Activated T-helper 2 cell treated with anti-CD3 and anti-CD28 coated beads, Interferon-gamma antibody, Interleukin-2, Interleukin-4, amounts not matched to agents 10 μg/mL and 5 μg/mL and 100 μg/mL, durations not matched to agents 14 hours and 24 hours and 36 hours (primary cell): ENCODE data around the gene CABP1. TPM values are rescaled to one million over a fixed set of nuclear protein-coding genes. Genes with fewer than 3 reads are reported as not detected.
A peak's percentile ranks its signal among the peaks of the same experiment; 100 is the strongest.

ENCODE experiments used
- DNase-seq: peaks from one replicate; pipeline ENCODE4 v3.0.0; 2021; ENCODE audit warnings: low spot score
- H3K27ac Mint-ChIP-seq: one replicate; pipeline ENCODE4 v1.8.0; 2021; ENCODE audit warnings: mixed read lengths
- H3K27me3 Mint-ChIP-seq: one replicate; pipeline ENCODE4 v1.8.0; 2021; ENCODE audit warnings: low read depth, mixed read lengths
- H3K36me3 Mint-ChIP-seq: one replicate; pipeline ENCODE4 v1.8.0; 2021; ENCODE audit warnings: low read depth, mixed read lengths
- H3K4me1 Mint-ChIP-seq: one replicate; pipeline ENCODE4 v1.8.0; 2021; ENCODE audit warnings: low read depth, mixed read lengths
- H3K4me3 Mint-ChIP-seq: one replicate; pipeline ENCODE4 v1.8.0; 2021; ENCODE audit warnings: low read depth, mild to moderate bottlenecking, moderate library complexity, mixed read lengths
- H3K9me3 Mint-ChIP-seq: one replicate; pipeline ENCODE4 v1.8.0; 2021; ENCODE audit warnings: mixed read lengths
- intact Hi-C: fragments of 100-400 bp; cut with micrococcal nuclease; formaldehyde crosslinking; loops from one replicate; pipeline ENCODE4 v1.15.1; 2023
- total RNA-seq: library from RNA; stranded (reverse); gene quantifications from 2 replicates; pipeline ENCODE4 v1.2.3, GENCODE V29; 2022

The CABP1 gene
- total RNA-seq, 1 donor from 2014 or later = 0.27 TPM

DNA sequence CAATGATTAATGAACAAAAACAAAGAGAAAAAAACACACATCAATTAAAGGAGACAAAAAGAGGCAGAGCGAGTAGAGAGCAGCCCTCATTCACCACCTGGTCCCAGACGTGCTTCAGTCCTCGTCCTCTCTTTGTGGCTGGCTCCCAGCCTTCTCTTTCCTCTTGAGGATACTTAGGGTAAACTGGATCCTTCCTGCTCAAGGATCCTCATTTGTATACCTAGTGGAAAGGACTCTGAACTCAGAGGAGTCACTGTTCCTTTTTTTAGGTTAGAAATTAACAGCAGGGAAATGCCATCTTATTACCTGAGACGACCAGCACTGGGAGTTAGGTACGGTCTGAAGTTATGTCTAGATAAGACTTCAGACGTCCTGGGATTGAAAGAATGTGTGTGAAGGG lies 56.2 kb downstream of the CABP1 start:
- intact Hi-C loops = no loop called here
- Mint-ChIP-seq H3K4me3 (no peak overlapping the region), H3K36me3 (peaks cover 91% of the 10 kb centered on the region)

DNA sequence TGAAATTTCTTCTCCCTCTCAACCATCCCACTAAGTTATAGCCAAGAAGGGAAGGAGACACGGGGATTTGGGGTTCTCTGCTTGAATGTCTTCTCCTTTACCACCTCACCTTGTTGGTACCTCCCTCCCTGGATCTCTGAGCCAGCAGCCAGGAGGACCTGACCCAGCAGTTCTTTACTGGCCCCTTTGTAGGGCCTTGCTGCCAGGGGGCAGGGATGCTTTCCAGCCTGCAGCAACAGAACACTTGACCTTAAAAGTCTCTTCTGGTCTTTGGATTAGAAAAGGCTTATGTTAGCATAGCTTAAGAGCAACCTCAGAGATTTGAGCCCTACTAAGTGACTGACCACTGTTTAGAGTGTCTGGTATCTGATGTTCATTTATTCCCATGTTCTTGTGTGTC lies 56.9 kb downstream of the CABP1 start:
- no peaks in the 10 kb centered on the region for H3K27me3 Mint-ChIP-seq
- H3K36me3 Mint-ChIP-seq = peaks cover 92% of the 10 kb centered on the region
- H3K4me1 Mint-ChIP-seq = peaks cover 10% of the 10 kb centered on the region

More for the DNA sequence above, 56.2 kb downstream of the CABP1 start:
- Mint-ChIP-seq H3K27ac (no peak overlapping the region), H3K27me3 (no peaks in the 10 kb centered on the region), H3K4me1 (peaks cover 16% of the 10 kb centered on the region), H3K9me3 (no peaks in the 10 kb centered on the region)
- DNase-seq = no peak

DNA sequence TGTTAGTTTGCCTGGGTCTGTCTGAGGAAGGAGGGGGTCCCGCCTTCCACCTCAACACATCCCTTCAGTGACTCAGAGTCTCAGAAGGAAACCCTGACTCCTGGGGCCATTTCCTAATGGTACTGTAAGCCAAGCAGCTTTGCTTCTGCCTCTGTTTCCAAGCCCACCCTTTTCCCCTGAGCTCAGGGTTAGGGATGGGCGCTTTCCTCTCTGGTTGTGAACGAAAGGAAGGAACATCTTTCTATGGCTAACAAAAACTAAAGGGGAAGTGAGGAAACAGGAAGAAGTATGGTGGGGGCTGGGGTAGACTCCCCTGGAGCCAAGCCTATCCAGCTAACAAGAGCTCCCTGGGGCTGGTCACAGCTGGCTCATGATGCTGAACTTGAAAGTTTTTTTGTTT lies 58.2 kb downstream of the CABP1 start:
- Mint-ChIP-seq H3K27ac (peak overlapping the region; percentile 36), H3K9me3 (no peaks in the 10 kb centered on the region), H3K4me3 (no peak overlapping the region), H3K27me3 (no peaks in the 10 kb centered on the region), H3K36me3 (peaks cover 89% of the 10 kb centered on the region), H3K4me1 (no peaks in the 10 kb centered on the region)
- intact Hi-C loops = no loop called here
- DNase-seq = no peak

More for the DNA sequence above, 56.9 kb downstream of the CABP1 start:
- Mint-ChIP-seq H3K4me3 (no peak overlapping the region), H3K9me3 (no peaks in the 10 kb centered on the region), H3K27ac (no peak overlapping the region)
- DNase-seq = no peak
- intact Hi-C loops = no loop called here

DNA sequence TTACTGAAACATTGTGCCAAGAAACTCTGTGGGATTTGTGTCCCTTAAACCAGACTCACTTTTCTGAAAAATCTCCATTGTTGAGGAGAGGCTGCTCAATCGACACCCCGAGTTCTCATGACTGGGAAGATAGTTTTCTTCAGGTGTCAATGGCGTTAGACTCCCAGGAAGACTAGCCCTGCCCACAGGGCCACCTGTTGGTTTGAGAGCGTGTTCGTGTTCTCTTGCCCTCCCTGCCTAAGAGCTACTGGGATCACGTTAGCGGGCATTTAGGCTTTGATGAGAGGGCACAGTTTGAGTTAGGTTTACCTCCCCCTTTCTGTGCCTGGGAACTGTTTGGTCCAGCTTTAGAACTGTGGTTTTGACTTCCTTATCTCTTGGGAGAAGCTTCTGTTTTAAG lies 59.1 kb downstream of the CABP1 start:
- Mint-ChIP-seq H3K27ac (no peak overlapping the region), H3K4me3 (no peak overlapping the region), H3K4me1 (no peaks in the 10 kb centered on the region), H3K36me3 (peaks cover 84% of the 10 kb centered on the region), H3K27me3 (no peaks in the 10 kb centered on the region), H3K9me3 (no peaks in the 10 kb centered on the region)
- intact Hi-C loops = no loop called here
- DNase-seq = no peak

DNA sequence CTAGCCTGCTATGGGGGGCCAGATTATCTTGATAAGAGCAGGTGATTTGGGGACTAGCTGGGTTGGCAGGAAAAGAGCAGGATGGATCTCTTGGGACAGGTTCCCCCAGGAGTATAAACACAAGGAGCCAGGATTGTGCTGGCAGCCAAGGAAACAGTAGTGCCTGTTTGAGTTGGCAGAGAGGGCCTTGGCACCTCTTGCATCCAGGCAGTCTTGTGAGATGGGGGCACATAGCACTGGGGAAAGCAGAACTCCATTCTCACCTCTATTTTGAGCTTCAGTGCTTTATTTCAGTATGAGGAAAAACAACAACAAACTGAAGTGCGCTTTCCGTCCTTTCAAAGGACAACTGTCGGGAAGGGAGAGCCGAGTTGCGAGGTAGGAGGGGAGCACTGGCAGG lies 60.5 kb downstream of the CABP1 start:
- no peak for DNase-seq
- intact Hi-C loops = no loop called here
- peak overlapping the region; percentile 47 for H3K27ac Mint-ChIP-seq
- no peaks in the 10 kb centered on the region for H3K9me3 Mint-ChIP-seq
- no peaks in the 10 kb centered on the region for H3K4me1 Mint-ChIP-seq
- H3K36me3 Mint-ChIP-seq = peaks cover 71% of the 10 kb centered on the region
- H3K27me3 Mint-ChIP-seq = no peaks in the 10 kb centered on the region
- no peak overlapping the region for H3K4me3 Mint-ChIP-seq

DNA sequence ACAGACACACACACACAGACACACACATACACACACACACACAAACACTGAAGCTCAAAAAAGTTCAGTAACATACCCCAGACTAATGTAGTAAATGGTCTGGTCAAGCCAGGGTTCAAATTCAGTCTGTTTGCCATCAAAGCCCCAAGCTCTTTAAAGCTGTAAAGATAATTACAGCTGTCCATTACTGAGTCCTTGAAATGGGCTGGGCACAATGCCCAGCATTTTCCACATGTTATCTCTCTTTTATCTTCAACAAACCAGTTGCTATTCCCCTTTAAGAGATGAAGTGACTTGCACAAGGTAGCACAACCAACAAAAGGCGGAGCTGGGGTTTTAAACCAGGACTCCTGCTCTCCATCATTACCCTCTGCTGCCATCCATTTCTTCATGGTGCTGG lies 62.2 kb downstream of the CABP1 start:
- no peak for DNase-seq
- no peaks in the 10 kb centered on the region for H3K9me3 Mint-ChIP-seq
- H3K36me3 Mint-ChIP-seq = peaks cover 54% of the 10 kb centered on the region
- H3K27ac Mint-ChIP-seq = no peak overlapping the region
- intact Hi-C loops = no loop called here
- no peak overlapping the region for H3K4me3 Mint-ChIP-seq
- H3K27me3 Mint-ChIP-seq = no peaks in the 10 kb centered on the region
- H3K4me1 Mint-ChIP-seq = no peaks in the 10 kb centered on the region

DNA sequence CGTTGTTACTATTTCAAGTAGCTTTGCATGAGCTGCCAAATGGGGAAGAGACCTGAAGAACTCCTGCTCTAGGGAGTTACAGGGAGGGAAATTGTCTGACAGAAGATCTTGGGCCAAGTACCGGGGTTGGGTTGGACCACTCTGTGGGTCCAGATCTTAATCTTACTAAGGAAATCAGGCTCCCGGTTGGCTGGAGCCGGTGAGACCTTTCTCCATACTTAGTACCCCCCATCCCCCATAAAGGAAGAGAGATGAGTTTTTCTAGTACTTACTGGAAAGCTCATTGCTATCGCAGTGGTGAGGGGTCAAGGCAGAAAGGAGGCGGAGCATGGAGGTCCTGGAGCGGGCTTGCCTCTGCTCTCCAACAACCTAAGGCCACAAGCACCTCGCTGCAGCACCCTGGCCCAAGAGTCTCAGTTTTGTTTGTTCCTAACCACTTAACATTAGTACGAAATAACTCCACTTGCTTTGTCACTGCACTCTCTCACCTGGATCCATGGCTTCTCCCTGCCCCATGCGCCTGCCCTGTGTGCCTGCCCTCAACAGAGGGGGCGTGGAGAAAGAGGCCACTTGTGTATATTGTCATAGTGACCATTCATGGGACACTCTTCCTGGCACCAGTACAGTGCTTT lies 63.0 kb downstream of the CABP1 start:
- H3K36me3 Mint-ChIP-seq = peaks cover 48% of the 10 kb centered on the region
- no peaks in the 10 kb centered on the region for H3K27me3 Mint-ChIP-seq
- no peaks in the 10 kb centered on the region for H3K9me3 Mint-ChIP-seq
- intact Hi-C loops = no loop called here
- no peak for DNase-seq
- H3K4me3 Mint-ChIP-seq = no peak overlapping the region
- H3K4me1 Mint-ChIP-seq = no peaks in the 10 kb centered on the region
- no peak overlapping the region for H3K27ac Mint-ChIP-seq

DNA sequence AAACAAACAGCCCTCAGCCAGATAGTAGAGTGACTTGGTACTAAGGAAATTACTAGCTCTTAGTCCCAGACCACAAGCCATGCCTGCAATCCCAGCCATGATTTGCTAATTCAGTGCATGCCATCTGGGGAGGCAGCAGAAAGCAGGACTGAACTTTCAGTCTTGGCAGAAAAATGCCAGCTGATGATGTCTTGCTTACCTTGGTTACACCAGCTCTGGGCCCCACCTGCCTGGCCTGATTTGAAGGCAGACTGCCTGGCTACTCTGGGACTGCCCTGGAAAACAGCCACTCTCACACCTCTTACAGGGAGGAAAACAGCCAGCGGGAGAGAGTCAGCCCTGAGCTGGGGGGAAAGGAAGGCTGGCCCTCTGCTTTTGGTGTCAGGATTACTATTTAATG lies 65.2 kb downstream of the CABP1 start:
- Mint-ChIP-seq H3K36me3 (peaks cover 26% of the 10 kb centered on the region), H3K9me3 (no peaks in the 10 kb centered on the region), H3K27ac (no peak overlapping the region), H3K4me3 (no peak overlapping the region), H3K27me3 (no peaks in the 10 kb centered on the region), H3K4me1 (peaks cover 4% of the 10 kb centered on the region)
- intact Hi-C loops = no loop called here
- no peak for DNase-seq

DNA sequence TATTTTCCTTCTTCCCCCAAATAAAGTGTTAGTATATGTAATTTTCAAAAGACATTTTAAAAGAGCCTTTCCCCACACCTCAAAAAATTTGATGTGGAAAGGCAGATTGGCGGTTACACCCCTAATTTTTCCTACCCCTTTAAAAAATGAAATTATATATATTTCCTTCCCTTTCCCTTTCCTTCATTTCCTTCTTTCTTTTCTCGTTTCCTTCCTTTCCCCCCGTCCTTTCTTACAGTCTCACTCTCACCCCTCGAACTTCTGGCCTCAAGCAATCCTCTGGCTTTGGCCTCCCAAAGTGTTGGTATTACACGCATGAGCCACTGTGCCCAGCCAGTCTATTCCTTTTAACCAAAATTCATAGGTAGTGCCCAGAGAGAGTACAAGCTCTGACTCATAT lies 65.6 kb downstream of the CABP1 start:
- Mint-ChIP-seq H3K4me3 (no peak overlapping the region), H3K9me3 (no peaks in the 10 kb centered on the region), H3K27ac (no peak overlapping the region), H3K36me3 (peaks cover 22% of the 10 kb centered on the region), H3K27me3 (no peaks in the 10 kb centered on the region), H3K4me1 (peaks cover 4% of the 10 kb centered on the region)
- DNase-seq = no peak
- intact Hi-C loops = no loop called here

DNA sequence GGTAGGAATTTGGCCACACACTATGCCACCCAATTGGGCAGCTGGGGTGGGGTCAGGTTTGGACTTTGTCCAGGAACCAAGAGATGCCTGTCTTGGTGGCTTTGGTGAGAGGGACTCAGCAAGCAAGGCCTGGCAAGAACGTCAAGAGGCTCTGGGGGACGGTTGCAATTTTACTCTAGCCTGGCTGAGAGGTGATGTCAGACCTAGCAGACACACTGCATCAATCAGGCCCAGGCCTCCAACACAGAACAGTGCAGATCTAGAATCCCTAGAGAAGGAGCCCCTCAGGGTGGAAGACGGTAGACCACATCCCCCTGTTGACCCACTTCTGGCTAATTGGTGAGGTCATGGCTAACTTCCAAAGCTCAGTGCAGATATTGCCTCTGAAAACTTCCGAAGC lies 68.2 kb downstream of the CABP1 start:
- DNase-seq = no peak
- Mint-ChIP-seq H3K4me1 (peaks cover 24% of the 10 kb centered on the region), H3K4me3 (no peak overlapping the region), H3K36me3 (peaks cover 23% of the 10 kb centered on the region), H3K27ac (no peak overlapping the region), H3K27me3 (no peaks in the 10 kb centered on the region), H3K9me3 (no peaks in the 10 kb centered on the region)
- intact Hi-C loops = no loop called here

DNA sequence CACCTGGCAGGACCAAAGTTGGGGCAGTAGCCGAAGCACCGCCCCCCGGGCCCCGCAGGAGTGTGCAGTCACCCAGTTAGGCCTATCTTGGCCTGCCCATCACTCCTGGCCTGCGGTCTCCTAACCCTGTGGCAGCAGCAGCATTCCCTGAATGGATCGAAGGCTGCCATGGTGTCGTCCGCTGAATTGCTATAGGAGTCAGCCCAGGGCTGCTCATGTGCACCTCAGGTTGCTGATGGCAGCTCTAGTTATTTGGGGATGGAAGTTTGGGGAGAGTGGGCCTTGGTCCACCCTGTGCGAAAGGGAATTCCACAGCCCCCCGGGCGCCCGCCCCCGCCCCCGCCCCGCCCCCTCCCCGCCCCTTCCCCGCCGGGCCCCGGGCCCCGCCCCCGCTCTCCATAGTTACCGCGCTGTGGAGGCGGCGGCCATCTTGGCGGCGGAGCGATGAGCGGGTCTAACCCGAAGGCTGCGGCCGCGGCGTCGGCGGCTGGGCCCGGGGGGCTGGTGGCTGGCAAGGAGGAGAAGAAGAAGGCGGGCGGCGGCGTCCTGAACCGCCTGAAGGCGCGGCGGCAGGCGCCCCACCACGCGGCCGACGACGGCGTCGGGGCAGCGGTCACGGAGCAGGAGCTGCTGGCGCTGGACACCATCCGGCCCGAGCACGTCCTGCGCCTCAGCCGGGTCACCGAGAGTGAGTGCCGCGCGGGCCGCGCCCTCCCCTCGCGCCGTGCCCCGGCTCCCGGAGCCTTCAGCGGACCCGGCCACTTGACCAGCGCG lies 69.8 kb downstream of the CABP1 start, which contains the start of gene UNC119B:
UNC119B (plus strand) TSS at position 428 of the 774 bp plus-strand sequence; CDS start at position 445, 17 bp downstream.
- peak; percentile 66 for DNase-seq
- Mint-ChIP-seq H3K27me3 (no peaks in the 10 kb centered on the region), H3K4me3 (peak within 1 kb of the TSS; percentile 88), H3K27ac (peak within 1 kb of the TSS; percentile 82), H3K36me3 (peaks cover 33% of the 10 kb centered on the region), H3K4me1 (peaks cover 29% of the 10 kb centered on the region), H3K9me3 (no peaks in the 10 kb centered on the region)
- intact Hi-C loops = loop anchor here (1.0 to 2.0 kb wide), 2 partner anchors 15 to 23 kb away; partner anchors contain the start of genes ACADS and MLEC

DNA sequence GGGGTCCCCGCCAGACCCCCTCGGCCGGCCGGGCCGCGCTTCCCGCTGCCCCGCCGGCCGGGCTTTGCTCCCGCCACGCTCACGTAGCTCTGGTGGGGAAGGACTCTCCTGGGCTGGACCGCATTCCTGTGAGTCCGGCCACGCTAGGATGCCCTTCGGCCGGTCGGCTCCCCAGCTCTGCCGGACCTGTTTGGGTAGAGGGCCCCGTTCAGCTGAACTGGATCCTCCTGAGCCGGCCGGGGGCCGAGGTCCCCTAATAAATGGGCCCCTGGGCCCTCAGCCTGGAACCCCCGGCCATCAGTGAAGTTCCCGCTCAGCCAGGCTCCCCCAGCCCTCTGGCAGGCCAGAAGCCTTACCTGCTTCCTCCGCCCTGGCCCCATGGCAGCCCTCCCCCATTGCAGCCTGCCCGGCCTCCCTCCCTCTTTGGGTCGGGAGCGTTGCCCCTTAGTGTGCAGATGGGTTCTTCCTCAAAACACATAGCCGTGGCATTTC lies 70.4 kb downstream of the CABP1 start:
- Mint-ChIP-seq H3K9me3 (no peaks in the 10 kb centered on the region), H3K4me1 (peaks cover 29% of the 10 kb centered on the region), H3K36me3 (peaks cover 37% of the 10 kb centered on the region), H3K27ac (peak overlapping the region; percentile 82), H3K27me3 (no peaks in the 10 kb centered on the region), H3K4me3 (peak overlapping the region; percentile 88)
- intact Hi-C loops = loop anchor here (1.0 to 2.0 kb wide), 2 partner anchors 14 to 24 kb away; partner anchors contain the start of genes ACADS and MLEC
- no peak for DNase-seq

DNA sequence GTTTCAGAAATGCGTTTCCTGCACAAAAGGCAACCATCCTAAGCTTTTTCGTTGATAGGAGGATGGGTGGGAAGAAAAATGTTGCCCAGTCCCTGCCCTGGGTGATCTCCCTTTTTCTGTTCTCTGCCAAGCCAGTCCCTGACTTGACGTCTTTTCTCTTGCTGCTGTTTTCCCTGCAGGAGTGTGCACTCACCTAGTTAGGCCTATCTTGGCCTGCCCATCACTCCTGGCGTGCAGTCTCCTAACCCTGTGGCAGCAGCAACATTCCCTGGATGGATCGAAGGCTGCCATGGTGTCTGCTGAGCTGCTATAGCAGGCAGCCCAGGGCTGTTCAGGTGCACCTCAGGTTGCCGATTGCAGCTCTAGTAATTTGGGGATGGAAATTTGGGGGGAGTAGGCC lies 71.0 kb downstream of the CABP1 start:
- Mint-ChIP-seq H3K4me3 (peak overlapping the region; percentile 88), H3K36me3 (peaks cover 40% of the 10 kb centered on the region), H3K27ac (peak overlapping the region; percentile 82), H3K4me1 (peaks cover 29% of the 10 kb centered on the region), H3K9me3 (no peaks in the 10 kb centered on the region), H3K27me3 (no peaks in the 10 kb centered on the region)
- no peak for DNase-seq
- intact Hi-C loops = loop anchor here (2.0 kb wide), 1 partner anchor 25 kb away; the partner anchor contains the start of gene MLEC
